Dermis microvascular lymphatic vessel endothelial cell (primary cell): ENCODE results near the gene BARX2. TPM values are rescaled to one million over a fixed set of nuclear protein-coding genes. Genes with fewer than 3 reads are reported as not detected.

Experiments used
- DNase-seq, 2 donors: peaks; one replicate each; pipeline versions ENCODE4 v3.0.0 to v3.0.0-alpha.2; 2010; ENCODE audit warnings: low read depth in 2 of 2
- total RNA-seq: library from RNA; depleted of rRNA; stranded (reverse); fragments of >200 nt; gene quantifications from 2 replicates; pipeline ENCODE4 v1.2.1, GENCODE V29; 2014

The BARX2 gene
- total RNA-seq, 1 donor from 2014 or later = not detected

DNA sequence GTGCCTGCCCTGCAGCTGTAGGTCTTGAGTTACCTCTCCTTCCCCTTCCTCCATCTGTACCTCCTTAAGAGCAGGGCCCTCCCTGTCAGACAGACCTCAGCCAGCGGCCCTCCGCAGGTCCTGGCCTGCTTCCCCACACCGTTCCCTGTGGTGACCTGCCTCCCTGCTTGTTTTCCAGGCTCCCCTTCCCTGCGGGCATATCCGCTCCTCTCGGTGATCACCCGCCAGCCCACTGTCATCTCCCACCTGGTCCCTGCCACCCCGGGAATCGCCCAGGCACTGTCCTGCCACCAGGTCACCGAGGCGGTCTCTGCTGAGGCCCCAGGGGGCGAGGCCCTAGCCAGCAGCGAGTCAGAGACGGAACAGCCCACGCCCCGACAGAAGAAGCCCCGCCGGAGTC, 60.9 kb downstream of the BARX2 start:
- no peak for DNase-seq

DNA sequence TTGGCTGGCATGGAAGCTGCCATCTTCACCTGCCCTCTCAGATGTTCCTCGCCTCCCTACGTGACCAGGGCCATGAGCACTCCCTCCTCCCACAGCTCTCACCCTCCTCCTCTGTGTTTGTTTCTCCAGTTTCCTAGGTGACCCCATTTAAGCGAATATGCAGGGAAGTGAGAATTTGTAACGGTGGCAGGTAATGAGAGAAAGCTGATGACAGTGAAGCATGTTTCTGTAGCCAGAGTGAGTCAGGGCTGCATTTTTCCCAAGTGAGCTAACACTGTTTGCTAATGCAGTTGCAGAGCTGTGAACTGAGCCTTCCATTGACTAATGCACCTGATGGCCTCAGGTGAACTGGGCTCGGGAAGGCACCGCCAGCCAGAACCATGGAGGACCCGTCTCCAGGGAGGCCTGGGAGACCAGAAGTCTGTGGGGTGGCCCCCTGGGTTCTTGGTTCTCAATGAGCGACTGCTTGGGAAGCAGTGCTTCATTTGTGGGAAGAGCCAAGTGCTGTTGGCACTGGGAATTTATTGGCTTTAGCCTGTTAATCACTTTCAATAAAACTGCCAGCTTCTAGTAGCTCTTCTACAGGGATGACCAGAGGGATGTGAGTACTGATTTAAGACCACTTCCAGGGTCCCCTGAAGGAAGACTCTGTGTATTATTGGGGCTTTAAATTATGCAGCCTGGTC, 64.5 kb downstream of the BARX2 start:
- DNase-seq = no peak

DNA sequence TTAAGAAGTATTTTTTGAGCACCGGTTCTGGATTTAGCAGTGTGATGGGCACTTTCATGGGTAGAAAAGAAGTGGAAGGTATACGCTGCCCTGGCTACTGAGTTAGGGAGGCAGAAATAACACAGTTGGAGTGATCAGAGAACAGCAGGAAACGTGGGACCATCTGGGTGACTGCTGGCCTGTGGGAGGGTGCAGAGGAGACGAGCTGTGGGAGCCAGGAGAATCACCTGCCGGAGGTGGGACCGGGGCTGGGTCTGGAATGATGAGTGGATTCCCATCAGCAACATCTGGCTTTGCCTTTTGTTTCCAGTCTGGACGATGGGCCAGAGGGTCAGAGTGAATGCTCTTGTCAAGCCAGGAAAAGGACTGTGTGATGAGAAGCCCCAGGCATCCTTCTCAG, 66.5 kb downstream of the BARX2 start:
- no peak for DNase-seq

DNA sequence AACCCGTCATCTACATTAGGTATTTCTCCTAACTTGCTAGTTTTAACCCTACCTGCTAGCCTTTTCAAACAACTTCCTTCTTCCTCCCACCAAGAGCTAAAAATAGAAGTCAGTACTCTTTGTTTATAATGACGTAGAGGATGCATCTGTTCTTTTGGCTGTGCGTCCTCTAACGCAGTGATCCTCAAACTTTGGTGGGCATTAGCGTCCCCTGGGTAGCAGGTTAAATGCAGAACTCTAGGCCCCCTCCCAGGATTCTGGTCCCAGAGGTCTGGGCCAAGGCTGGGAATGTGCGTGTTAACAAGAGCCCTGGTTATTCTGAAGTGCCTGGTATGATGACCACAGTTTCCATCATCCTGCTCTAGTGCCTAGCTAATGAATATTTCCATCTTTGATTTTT, 67.6 kb downstream of the BARX2 start:
- no peak for DNase-seq

- no peak for DNase-seq
These were observed 68.6 kb downstream of the BARX2 start for GRCh38 chr11:129444274-129444673.

- DNase-seq = no peak
These were observed 69.6 kb downstream of the BARX2 start for GRCh38 chr11:129445226-129445625.

DNA sequence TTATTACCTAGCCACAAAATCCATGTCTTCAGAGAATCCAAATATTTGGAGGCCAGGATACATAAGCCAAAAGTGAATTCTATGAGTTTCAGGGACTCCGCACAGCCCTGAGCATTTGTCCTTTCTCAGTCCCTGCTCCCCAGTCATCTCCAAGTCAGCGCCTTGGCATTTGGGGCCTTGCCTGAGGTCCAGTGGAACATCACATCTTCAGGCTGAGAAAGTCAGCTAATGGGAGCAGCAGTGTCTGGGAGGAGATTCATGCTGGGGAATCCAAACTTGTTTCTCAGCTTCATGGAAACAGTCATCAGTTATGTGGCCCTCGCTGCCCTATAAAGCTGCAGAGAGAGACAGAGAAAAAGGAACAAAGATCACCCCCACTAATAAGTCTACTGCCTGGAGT, 70.9 kb downstream of the BARX2 start:
- DNase-seq = no peak

DNA sequence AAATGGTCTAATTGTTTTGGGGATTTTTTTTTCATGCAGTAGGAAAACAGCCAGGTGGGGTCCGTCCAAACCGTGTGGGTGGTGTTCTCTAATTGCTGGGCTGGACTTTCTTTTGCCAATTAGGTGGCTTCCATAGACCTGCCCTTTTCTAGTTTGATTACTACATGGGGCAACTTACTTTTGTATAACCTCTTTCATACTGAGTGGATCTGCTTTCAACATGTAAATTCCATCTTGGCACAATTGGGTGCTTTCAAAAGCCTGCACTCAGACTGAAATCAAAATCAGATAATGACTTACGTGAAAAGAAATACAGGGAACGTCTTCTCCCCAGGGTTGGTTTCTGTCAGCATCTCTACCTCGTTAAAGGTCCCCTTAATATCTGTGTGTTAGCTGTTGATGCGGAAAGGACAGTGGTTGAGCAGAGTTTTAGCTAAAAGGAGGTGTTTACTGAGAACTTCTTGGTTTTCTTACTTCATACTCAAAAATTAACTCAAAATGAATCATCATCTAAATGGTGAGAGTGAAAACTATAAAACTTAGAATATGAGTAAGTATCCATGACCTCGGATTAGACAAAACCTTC, 72.1 kb downstream of the BARX2 start:
- no peak for DNase-seq

- no peak for DNase-seq
These were observed 75.9 kb downstream of the BARX2 start for GRCh38 chr11:129451524-129451923.

- DNase-seq = no peak
These were observed 77.7 kb downstream of the BARX2 start for GRCh38 chr11:129453293-129453721.

DNA sequence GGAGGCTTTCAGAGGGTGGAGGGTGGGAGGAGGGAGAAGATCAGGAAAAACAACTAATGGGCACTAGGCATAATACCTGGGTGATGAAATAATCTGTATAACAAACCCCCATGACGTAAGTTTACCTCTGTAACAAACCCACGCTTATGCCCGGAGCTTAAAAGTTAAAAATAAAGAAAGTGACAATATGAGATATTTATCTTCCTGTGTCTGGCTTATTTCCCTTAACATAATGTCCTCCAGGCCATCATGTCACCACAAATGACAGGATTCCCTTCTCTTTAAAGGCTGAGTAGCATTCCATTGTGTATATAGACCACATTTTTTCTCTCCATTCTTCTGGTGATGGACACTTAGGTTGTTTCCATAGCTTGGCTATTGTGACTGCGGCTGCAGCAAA, 79.5 kb downstream of the BARX2 start:
- no peak for DNase-seq

DNA sequence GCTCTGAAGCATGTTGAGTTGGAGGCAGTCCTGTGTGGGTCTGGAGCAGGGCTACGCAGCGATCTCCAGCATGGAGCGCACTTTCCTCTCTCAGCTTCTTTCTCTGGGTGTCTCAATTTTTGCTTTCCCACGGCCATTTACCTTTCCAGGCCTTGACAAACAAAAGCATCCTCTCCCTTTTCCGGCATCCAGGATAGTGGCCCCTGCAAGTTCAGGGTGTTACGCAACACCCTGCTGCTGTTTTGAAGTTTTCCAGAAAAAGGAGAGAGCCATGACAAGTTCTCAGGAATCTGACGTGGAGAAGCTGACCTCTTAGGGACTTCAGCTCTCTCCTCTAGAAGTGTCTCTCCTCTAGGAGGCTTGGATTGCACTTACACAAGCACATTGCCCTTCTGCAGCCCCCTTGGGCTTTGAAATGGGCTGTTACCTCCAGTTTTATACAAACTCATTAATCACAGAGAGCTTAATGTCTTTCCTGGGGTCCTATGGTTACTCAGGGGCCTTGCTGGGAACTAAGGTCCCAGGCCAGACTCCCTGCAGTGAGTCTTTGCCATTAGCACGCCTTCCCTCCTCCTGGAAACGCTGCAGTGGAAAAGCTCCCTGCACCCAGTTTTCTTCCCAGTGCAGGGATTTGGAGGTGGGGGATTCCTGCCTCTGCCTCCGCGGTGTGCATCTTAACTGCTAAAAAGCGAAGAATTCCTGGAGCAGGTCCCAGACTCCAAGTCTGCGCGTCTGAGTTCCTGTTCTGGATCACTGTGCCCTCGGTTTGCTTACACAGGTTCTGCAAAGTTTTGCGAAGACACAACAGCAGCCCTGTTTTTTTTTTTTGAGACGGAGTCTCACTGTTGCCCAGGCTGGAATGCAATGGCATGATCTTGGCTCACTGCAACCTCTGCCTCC, 80.4 kb downstream of the BARX2 start:
- no peak for DNase-seq

- no peak for DNase-seq
These were observed 81.7 kb downstream of the BARX2 start for GRCh38 chr11:129457321-129457720.

DNA sequence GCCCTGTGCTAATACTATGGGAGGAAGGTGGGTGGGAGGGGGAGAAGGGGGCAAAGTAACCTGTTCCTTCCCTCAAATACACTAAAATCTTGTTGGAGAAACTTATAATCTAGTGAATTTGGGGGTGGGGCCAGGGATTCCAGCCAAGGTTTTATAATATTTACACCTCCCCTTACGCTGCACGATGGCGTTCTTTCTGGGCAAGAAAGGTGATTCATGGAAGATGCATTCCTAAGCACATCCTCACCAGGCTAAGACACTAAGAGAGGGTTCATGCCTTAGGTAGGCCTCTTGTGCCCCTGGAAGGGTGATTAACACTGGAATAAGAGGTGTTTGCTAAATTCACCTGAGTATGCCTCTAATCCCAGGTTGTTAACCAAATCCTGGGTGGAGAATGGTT, 82.6 kb downstream of the BARX2 start:
- DNase-seq = no peak

DNA sequence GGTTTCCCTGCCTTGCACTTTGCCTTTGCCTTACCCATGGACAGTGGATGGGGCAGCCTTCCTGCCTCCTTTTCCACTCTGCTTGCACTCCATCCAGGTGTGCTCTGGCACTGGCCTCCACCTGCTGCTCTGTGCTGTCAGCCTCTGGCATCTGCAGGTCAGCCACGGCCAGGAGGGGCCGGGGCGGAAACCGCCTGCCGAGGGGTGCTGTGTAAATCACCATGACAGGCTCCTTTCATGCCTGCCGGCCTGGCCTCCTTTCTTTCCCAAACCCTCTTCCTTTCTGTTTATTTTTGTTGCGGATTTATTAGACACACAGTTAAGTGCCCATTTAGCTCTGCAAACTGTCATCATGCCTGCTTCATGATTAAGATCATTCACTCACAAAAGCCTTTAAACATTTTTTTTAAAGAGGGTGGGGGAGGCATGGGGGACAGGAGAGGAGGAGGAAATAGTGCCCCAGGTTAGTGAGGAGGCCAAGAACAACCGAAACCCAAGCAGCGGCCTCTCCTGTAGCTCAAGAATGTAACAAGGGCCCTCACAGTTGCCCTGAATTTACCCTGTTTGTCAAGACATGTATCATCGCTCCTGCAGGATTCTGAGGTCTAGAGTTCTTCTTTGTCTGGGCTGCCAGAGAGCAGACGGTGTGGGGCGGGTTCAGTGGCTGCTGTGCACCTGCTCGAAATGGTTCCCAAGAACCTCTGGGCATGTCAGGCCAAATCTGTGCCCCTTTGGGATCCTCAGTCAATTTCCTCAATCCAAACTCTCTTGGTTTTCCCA, 83.3 kb downstream of the BARX2 start:
- no peak for DNase-seq

DNA sequence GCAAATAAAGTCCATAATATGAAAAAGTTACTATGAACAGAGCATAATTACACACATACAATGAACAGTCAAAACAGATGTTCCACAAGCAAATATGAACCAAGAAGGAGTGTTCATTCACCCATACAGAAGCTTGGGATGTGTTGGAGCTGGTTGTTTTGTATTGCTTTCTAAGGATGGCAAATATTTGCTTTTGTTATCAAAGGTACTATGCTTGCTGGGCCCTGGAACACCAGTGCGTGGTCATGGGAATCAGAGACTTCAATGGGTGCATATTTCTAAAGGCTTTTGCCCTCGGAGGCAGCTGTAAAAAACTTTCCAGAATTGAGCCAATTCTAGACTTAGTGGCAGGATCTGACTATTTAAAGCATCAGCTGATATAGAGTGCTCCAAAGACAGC, 85.1 kb downstream of the BARX2 start:
- no peak for DNase-seq

GRCh38 chr11:129484068-129484467, 108.4 kb downstream of the BARX2 start:
- DNase-seq = no peak

GRCh38 chr11:129489249-129489648, 113.6 kb downstream of the BARX2 start:
- DNase-seq = no peak

- DNase-seq = no peak
These were observed 114.4 kb downstream of the BARX2 start for GRCh38 chr11:129490004-129490403.

GRCh38 chr11:129493746-129494145, 118.1 kb downstream of the BARX2 start:
- no peak for DNase-seq
